Embryonic facial prominence (tissue), 1 donor: ENCODE measurements around the gene CEP120.
"Not testable (repeated sequence)": the region's sequence is repeated elsewhere in the genome, so short reads cannot be mapped to it uniquely, and the experiment has no call there.

Experiments
- DNase-seq: peaks from one replicate; pipeline ENCODE4 v3.0.0-alpha.2; 2016; ENCODE audit errors: extremely low spot score

CEP120 gene

GRCh38 chr5:123423278-123424149, at the start of gene CEP120:
Gene CEP120 (minus strand): TSS chr5:123423403. CDS start chr5:123422998, 405 bp downstream.
- peak; percentile 96 for DNase-seq

GRCh38 chr5:123472150-123472924, 49.1 kb upstream of the CEP120 start:
- DNase-seq: no peak

- DNase-seq: no peak
Observed at GRCh38 chr5:123471385-123471784, 48.2 kb upstream of the CEP120 start.

GRCh38 chr5:123466839-123467238, 43.6 kb upstream of the CEP120 start:
- DNase-seq: not testable (repeated sequence)

- no peak for DNase-seq
Observed at GRCh38 chr5:123460296-123460729, 37.1 kb upstream of the CEP120 start.

GRCh38 chr5:123458994-123459393, 35.8 kb upstream of the CEP120 start:
- not testable (repeated sequence) for DNase-seq

GRCh38 chr5:123456242-123456641, 33.0 kb upstream of the CEP120 start:
- DNase-seq: no peak

GRCh38 chr5:123455640-123456039, 32.4 kb upstream of the CEP120 start:
- no peak for DNase-seq

- DNase-seq: no peak
Observed at GRCh38 chr5:123455095-123455494, 31.9 kb upstream of the CEP120 start.

GRCh38 chr5:123454259-123454911, 31.2 kb upstream of the CEP120 start:
- DNase-seq: no peak

GRCh38 chr5:123452401-123452800, 29.2 kb upstream of the CEP120 start:
- DNase-seq: no peak

- no peak for DNase-seq
Observed at GRCh38 chr5:123451047-123451446, 27.8 kb upstream of the CEP120 start.

GRCh38 chr5:123450640-123451039, 27.4 kb upstream of the CEP120 start:
- DNase-seq: no peak

- DNase-seq: no peak
Observed at GRCh38 chr5:123450114-123450513, 26.9 kb upstream of the CEP120 start.

- DNase-seq: no peak
Observed at GRCh38 chr5:123449424-123449974, 26.3 kb upstream of the CEP120 start.

GRCh38 chr5:123448743-123449142, 25.5 kb upstream of the CEP120 start:
- no peak for DNase-seq

- DNase-seq: no peak
Observed at GRCh38 chr5:123448017-123448617, 24.9 kb upstream of the CEP120 start.

GRCh38 chr5:123444016-123444415, 20.8 kb upstream of the CEP120 start:
- no peak for DNase-seq

- no peak for DNase-seq
Observed at GRCh38 chr5:123441408-123441807, 18.2 kb upstream of the CEP120 start.

- DNase-seq: no peak
Observed at GRCh38 chr5:123440456-123441181, 17.4 kb upstream of the CEP120 start.

GRCh38 chr5:123439709-123440108, 16.5 kb upstream of the CEP120 start:
- no peak for DNase-seq
